ENCODE measurements around the gene CDH4.

DNA sequence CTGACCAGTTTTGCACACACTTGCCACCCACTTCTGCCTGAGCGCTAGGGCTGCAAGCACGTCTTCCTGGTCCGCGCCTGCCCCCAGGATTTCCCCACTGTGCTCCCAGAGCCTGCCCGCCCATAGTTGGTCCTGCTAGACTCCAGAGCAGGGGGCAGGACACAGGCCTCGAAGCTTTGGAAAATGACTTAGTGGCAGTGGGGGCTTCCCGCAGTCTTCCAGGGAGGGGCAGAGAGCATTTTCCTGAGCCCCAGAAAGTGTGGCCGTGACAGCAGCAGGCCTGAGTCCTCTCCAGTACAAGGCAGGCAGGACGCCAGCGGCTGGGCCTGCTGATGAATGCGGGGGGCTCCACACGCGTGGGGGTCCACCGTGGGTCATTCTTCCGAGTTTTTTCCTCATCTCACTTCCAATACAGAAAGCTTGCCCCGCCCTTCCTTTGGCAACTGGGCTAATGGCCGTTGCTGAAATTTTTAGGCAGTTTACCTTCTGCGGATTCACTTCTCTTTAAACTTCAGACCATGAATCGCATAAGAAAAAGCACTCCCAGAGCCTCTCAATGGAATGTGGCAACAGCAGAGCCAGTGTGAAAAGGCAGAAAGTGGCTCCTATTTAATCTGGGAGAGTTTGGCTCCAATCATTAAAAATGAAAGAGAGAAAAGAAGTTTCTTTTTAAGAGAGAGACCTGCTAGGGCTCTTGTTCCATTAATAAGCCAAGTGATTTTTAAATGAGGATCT, 383.8 kb downstream of the CDH4 start:
- TF ChIP-seq, protein P1, sequence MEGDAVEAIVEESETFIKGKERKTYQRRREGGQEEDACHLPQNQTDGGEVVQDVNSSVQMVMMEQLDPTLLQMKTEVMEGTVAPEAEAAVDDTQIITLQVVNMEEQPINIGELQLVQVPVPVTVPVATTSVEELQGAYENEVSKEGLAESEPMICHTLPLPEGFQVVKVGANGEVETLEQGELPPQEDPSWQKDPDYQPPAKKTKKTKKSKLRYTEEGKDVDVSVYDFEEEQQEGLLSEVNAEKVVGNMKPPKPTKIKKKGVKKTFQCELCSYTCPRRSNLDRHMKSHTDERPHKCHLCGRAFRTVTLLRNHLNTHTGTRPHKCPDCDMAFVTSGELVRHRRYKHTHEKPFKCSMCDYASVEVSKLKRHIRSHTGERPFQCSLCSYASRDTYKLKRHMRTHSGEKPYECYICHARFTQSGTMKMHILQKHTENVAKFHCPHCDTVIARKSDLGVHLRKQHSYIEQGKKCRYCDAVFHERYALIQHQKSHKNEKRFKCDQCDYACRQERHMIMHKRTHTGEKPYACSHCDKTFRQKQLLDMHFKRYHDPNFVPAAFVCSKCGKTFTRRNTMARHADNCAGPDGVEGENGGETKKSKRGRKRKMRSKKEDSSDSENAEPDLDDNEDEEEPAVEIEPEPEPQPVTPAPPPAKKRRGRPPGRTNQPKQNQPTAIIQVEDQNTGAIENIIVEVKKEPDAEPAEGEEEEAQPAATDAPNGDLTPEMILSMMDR (IDR thresholded peaks at IDR 0.05): no peak
- no peak for TF ChIP-seq ZFX (IDR thresholded peaks at IDR 0.05; ENCODE audit: borderline replicate concordance)
